ENCODE results near the gene CLSTN3. TPM values are rescaled to one million over a fixed set of nuclear protein-coding genes. Genes with fewer than 3 reads are reported as not detected.
"Not testable (repeated sequence)": the region's sequence is repeated elsewhere in the genome, so short reads cannot be mapped to it uniquely, and the experiment has no call there.

CLSTN3 gene
- total and polyA plus RNA-seq, 3 donors from 2014 or later, result 18.8 to 22.7 (median 19.9) TPM

DNA sequence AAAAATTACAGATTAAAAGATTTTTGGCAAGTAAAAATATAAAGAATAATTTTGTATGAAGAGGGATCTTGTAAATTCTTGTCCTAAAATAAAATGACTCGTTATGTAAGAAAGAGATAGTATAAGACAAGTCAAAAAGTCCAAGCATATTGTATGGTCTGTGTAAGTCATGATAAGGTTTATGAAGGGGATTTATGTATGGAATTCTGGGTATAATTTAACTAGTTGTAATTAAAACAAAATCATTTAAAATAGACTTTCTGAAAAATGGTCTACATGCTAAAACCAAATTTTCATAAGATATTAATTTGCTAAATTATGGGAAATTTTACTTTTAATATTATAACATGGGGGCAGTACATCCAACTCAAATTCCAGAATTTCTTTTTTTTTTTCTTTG lies 41.7 kb downstream of the CLSTN3 start:
- TF ChIP-seq POLR2A (IDR thresholded peaks at IDR 0.05), result no peak
- TF ChIP-seq, protein P1, sequence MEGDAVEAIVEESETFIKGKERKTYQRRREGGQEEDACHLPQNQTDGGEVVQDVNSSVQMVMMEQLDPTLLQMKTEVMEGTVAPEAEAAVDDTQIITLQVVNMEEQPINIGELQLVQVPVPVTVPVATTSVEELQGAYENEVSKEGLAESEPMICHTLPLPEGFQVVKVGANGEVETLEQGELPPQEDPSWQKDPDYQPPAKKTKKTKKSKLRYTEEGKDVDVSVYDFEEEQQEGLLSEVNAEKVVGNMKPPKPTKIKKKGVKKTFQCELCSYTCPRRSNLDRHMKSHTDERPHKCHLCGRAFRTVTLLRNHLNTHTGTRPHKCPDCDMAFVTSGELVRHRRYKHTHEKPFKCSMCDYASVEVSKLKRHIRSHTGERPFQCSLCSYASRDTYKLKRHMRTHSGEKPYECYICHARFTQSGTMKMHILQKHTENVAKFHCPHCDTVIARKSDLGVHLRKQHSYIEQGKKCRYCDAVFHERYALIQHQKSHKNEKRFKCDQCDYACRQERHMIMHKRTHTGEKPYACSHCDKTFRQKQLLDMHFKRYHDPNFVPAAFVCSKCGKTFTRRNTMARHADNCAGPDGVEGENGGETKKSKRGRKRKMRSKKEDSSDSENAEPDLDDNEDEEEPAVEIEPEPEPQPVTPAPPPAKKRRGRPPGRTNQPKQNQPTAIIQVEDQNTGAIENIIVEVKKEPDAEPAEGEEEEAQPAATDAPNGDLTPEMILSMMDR (IDR thresholded peaks at IDR 0.05), result no peak
- intact Hi-C loops (cut with DNase I; ENCODE audit: low total_unique reads), result no loop called here
- H3K4me3 ChIP-seq, result no peak overlapping the region
- WGBS, 2 donors, result 59 to 64% methylated on average over 1 of the region's 1 CpG
- no peak for DNase-seq
- H3K27ac ChIP-seq, result no peak overlapping the region
- no peaks in the 10 kb centered on the region for H3K27me3 ChIP-seq
- H3K9me3 ChIP-seq, result no peaks in the 10 kb centered on the region
- no peaks in the 10 kb centered on the region for H3K4me1 ChIP-seq
- H3K36me3 ChIP-seq (ENCODE audit: low read depth, missing control alignments), result no peaks in the 10 kb centered on the region

DNA sequence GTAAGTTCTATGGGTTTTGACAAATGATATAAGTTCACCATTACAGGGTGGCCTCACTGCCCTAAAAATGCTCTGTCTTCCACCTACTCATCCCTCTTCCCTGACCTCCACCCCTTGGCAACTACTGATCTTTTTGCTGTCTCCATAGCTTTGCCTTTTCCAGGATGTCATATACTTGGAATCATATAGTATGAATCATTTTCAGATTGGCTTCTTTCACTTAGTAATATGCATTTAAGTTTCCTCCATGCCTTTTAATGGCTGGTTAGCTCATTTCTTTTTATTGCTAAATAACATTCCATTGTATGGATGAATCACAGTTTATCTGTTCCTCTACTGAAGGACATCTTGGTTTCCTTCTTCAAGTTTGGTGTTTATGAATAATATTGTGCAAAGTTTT lies 45.3 kb downstream of the CLSTN3 start:
- Histone ChIP-seq H3K36me3 (ENCODE audit: low read depth, missing control alignments) (no peaks in the 10 kb centered on the region), H3K27me3 (no peaks in the 10 kb centered on the region), H3K27ac (no peak overlapping the region), H3K4me3 (no peak overlapping the region), H3K9me3 (no peaks in the 10 kb centered on the region), H3K4me1 (no peaks in the 10 kb centered on the region)
- intact Hi-C loops (cut with DNase I; ENCODE audit: low total_unique reads), result no loop called here
- TF ChIP-seq, protein P1 (IDR thresholded peaks at IDR 0.05), result no peak
- TF ChIP-seq POLR2A (IDR thresholded peaks at IDR 0.05), result no peak
- no peak for DNase-seq

DNA sequence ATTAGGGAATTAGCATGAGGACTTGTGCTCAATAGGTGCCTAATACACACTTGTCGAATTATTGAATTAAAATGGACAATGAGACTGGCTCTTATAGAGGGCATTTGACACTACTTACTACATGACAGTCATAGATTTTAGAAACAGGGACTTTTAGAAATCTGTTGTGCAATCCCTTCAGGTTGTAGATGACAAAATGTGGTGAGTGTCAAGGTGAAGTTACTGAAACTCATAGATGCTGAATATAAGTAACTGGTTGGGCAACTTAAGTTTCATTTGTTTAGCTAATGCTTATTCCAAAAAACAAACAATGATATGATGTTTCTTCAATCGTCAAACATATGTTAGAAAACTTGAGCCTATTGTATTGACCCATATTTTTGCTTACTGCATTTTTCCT lies 46.4 kb downstream of the CLSTN3 start:
- WGBS, 2 donors, result 57 to 87% methylated on average over 2 of the region's 2 CpGs
- no peaks in the 10 kb centered on the region for H3K9me3 ChIP-seq
- no peak overlapping the region for H3K4me3 ChIP-seq
- H3K4me1 ChIP-seq, result no peaks in the 10 kb centered on the region
- no peak for DNase-seq
- no peak for TF ChIP-seq POLR2A (IDR thresholded peaks at IDR 0.05)
- TF ChIP-seq, protein P1 (IDR thresholded peaks at IDR 0.05), result no peak
- H3K36me3 ChIP-seq (ENCODE audit: low read depth, missing control alignments), result no peaks in the 10 kb centered on the region
- intact Hi-C loops (cut with DNase I; ENCODE audit: low total_unique reads), result no loop called here
- no peaks in the 10 kb centered on the region for H3K27me3 ChIP-seq
- no peak overlapping the region for H3K27ac ChIP-seq

DNA sequence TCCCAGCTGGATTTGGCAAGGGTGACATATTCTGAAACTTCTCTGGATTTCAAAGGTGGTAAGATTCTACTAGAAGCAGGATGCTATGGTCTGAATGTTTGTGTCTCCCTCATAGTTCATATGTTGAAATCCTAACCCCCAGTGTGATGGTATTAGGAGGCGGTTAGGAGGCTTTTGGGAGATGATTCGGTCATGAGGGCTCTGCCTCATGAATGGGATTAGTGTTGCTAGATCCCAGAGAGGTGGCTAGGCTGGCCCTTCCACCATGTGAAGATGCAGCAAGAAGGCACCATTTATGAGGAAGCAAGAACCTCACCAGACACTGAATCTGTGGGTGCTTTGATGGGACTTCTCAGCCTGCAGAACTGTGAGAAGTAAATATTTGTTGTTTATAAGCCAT lies 48.3 kb downstream of the CLSTN3 start:
- no peak for DNase-seq
- H3K4me3 ChIP-seq, result no peak overlapping the region
- intact Hi-C loops (cut with DNase I; ENCODE audit: low total_unique reads), result no loop called here
- H3K9me3 ChIP-seq, result no peaks in the 10 kb centered on the region
- H3K27ac ChIP-seq, result no peak overlapping the region
- TF ChIP-seq, protein P1 (IDR thresholded peaks at IDR 0.05), result no peak
- TF ChIP-seq POLR2A (IDR thresholded peaks at IDR 0.05), result no peak
- 90 to 94% methylated on average over 2 of the region's 2 CpGs for WGBS, 2 donors
- H3K4me1 ChIP-seq, result no peaks in the 10 kb centered on the region
- no peaks in the 10 kb centered on the region for H3K36me3 ChIP-seq (ENCODE audit: low read depth, missing control alignments)
- no peaks in the 10 kb centered on the region for H3K27me3 ChIP-seq

DNA sequence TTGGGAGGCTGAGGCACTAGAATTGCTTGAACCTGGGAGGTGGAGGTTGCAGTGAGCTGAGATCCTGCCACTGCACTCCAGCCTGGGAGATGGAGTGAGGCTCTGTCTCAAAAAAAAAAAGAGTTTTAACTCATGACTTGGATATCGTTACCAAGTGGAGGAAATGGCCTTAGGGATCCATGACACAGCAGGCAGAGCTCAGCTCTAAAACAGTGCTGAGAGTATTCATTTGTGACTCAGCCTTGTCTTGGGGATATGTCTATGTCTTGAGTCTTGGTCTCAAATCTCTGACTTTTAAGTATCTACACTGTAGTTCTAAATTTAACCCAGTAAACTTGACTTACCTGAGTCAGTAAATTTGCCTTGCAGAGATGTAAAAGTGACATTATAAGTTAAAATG lies 50.5 kb downstream of the CLSTN3 start:
- Histone ChIP-seq H3K27ac (no peak overlapping the region), H3K27me3 (no peaks in the 10 kb centered on the region), H3K9me3 (no peaks in the 10 kb centered on the region), H3K36me3 (ENCODE audit: low read depth, missing control alignments) (no peaks in the 10 kb centered on the region), H3K4me3 (no peak overlapping the region), H3K4me1 (no peaks in the 10 kb centered on the region)
- DNase-seq, result no peak
- 61 to 85% methylated on average over 1 of the region's 1 CpG for WGBS, 2 donors
- TF ChIP-seq, protein P1 (IDR thresholded peaks at IDR 0.05), result no peak
- no peak for TF ChIP-seq POLR2A (IDR thresholded peaks at IDR 0.05)
- intact Hi-C loops (cut with DNase I; ENCODE audit: low total_unique reads), result no loop called here

DNA sequence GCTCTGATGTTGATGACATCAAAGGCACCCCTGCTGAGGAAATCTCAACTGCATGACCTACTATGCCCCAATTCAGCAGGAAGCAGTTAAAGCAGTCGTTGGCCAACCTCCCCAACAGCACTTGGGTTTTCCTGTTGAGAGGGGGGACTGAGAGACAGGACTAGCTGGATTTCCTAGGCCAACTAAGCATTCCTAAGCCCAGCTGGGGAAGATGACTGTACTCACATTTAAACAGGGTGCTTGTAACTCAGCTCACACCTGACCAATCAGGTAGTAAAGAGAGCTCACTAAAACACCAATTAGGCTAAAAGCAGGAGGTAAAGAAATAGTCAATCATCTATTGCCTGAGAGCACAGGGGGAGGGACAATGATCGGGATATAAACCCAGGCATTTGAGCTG lies 55.9 kb downstream of the CLSTN3 start:
- H3K27me3 ChIP-seq; H3K9me3 ChIP-seq; intact Hi-C loops (cut with DNase I; ENCODE audit: low total_unique reads); H3K36me3 ChIP-seq (ENCODE audit: low read depth, missing control alignments); DNase-seq; H3K4me3 ChIP-seq; H3K27ac ChIP-seq: not testable (repeated sequence)
- peaks cover 12% of the 10 kb centered on the region for H3K4me1 ChIP-seq
- 48 to 57% methylated on average over 2 of the region's 2 CpGs for WGBS, 2 donors

Measured in testis (tissue), 3 donors.